HG03571 (cell line): ENCODE data around the gene SERINC5.
"Not testable (repeated sequence)": the region's sequence is repeated elsewhere in the genome, so short reads cannot be mapped to it uniquely, and the experiment has no call there.

Source experiments
- ATAC-seq: cut with Tn5 transposase; IDR thresholded peaks from one replicate; pipeline ENCODE4 v1.9.1; 2021; ENCODE audit not compliant: unreplicated experiment

SERINC5 gene

DNA sequence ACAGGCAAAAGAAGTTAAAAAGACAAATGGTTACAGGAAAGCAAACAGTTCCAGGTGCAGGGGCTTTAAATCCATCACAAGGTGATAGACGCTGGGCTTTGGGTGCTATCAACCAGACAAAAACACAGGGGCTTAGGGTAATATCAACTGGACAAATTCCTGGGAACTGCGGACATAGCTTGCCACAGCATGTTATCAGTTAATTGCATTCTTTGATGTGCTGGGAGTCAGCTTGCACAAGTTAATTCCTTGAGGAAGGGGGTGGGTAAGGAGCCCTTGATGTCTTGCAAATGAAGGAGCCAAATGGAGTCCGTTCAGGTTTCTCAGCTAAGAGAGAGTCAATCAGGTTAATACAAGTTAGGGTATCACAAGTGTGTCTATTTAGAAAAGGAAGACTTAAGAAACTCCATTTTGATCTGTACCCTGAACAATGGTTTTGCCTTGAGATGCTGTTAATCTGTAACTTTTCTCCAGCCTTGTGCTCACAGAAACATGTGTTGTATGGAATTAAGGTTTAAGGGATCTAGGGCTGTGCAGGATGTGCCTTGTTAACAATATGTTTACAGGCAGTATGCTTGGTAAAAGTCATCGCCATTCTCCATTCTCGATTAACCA lies 144.4 kb downstream of the SERINC5 start:
- ATAC-seq, result not testable (repeated sequence)

DNA sequence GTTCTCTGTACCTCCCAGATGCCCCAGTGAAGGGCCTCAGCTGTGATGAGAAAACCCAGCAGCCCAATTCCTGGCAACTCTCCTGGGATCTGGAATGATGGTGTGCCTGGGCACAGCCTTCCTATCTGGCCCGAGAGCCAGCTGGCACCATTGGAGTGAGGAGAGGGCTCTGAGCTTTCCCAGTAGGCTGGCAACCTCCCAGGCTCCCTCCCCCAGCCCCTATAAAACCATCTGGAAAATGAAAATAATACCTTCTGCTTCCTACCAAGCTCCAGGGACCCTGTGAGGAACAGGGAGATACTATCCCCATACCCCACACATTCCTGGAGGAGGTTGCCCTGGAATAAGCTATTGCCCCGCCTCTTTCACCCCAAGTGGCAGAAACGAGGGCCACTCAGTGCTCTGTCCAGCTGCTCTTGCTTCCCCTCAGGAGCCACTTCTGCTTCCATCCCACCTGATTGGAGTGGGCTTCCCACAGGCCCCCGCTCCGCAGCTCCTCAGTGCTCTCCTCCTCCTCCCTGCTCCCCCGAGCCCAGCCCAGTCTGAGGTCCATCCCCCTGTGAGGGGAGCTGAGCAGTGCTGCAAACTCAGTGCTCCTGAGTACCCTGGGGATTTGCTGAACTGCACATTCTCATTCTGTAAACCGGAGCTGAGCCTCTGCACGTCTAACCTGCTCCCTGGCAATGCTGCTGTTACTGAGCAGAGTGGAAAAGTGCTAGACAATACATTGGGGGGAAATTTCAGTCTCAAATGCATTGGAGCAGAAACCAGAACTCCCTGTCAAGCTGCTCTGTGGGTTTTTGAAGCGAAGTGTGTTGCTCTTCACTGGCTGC lies 146.0 kb downstream of the SERINC5 start:
- ATAC-seq, result peak; percentile 66

DNA sequence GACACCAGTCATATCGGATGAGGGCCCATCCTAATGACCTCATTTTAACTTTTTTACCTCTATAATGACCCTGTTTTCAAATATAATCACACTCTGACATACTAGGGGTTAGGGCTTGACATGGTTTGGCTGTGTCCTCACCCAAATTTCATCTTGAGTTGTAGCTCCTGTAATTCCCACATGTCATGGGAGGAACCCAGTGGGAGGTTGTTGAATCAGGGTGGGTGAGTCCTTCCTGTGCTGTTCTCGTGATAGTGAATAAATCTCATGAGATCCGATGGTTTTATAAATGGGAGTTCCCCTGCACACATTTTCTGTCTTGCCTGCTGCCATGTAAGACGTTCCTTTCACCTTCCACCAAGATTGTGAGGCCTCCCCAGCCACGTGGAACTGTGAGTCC lies 148.9 kb downstream of the SERINC5 start:
- no peak for ATAC-seq

DNA sequence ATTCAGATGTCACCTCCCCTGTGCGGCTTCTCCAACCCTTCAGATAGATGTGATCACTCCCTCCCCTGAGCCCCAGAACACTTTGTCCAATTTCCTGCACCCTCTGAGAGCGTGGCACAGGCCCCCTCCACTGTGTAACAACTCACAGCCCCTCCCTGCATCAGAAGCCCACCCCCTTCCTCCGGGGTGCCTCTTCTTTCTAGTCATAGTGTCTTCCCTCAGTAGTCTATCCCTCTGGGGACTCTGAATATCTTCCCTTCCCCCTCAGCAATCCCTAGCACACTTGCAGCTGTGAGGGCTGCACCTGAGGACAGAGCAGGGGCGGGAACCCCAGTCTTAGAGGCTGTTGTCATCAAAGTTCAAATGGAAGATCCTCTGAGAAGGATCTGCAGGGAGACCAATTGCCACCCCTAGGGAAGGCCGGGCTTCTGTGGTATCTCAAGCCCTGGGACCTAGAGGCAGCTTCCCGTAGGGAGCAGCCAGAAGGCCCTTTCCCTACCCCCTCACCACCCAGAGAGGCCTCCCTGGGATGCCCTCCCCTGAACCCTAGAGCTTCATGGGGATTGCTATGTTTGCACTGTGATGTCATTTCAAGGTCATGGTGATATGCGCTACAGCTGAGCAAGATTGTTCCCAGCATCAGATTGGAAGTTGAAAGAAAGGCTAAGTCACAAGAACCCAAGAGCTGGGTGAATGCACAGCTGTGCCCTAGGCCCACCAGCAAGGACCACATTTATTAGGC lies 150.0 kb downstream of the SERINC5 start:
- ATAC-seq, result no peak

DNA sequence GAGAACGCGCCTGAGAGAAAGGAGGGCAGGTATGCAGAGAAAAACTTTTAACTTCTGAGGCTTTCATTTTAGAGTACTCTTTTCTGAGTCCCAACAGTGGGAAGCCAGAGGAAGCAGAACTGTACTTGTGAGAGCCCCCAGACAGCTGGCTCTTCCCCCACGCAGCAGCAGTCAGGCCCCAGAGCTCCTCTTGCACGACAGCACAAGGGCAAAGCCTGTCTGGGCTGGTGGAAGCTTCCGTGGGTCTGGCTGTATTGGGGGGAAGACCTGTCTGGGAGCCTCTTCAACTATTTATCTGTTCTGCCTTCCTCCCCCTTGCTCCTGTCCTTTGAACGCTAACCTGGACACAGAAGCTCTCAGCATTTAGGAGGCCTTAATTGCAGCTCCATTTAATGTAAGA lies 152.5 kb downstream of the SERINC5 start:
- ATAC-seq, result no peak

DNA sequence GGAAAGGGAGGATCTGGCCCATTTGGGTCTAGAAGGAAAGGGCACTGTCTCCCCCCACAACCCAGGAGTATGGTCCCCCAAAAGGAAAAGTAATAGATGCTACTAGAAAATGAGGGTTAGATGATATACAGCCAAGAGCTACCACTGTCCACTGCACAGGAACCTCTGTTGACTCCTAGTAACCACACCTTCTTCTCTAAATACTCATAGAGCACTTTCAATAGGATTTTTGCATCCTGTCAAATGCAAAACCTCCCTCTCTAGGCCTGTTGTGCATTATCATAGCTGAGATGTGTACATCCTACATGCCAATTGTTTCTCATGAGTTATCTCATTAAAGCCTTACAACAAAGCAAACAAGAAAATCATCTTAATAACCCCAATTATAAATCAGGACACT lies 153.9 kb downstream of the SERINC5 start:
- ATAC-seq, result no peak

DNA sequence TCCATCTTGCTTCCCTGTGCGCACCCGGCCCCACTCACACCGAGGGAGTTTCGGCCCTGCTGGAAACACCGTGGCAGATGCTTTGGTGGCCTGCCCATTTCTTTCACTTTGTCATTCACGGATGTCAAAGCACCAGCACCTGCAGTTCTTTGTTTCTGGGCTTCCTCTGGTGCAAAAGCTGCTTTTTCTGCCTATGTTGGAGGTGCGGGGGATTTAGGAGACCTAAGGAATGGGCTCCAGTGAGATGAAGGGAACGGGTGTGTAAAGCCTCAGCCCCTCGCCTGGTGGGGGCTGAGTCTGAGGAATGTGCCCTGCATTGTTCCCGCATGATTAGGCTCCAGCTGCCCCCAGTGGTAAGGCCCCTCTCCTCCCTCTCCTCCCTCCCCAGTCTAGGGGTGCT lies 158.4 kb downstream of the SERINC5 start:
- ATAC-seq, result no peak

DNA sequence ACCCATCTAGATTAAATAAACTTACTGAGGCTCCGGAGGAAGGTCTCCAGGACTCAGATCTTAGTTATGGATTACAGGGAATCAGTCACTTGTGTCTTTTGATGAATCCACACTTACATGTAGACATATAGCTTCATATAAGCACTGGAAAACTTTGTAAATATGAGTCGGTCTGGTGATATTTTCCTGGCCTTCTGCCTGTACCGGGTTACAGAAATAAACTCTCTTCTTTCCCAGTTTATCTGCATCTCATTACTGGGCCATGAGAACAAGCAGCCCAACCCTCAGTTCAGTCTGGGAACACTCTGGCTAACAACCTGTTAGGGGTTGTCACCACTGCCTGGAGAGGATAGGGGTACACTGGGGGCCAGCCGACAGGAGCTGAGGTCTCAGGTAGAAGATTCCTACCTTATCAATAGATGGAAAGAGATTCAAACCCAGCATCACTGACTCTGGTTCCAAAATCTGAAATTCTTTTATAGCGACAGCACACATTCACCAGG lies 161.6 kb downstream of the SERINC5 start:
- no peak for ATAC-seq

DNA sequence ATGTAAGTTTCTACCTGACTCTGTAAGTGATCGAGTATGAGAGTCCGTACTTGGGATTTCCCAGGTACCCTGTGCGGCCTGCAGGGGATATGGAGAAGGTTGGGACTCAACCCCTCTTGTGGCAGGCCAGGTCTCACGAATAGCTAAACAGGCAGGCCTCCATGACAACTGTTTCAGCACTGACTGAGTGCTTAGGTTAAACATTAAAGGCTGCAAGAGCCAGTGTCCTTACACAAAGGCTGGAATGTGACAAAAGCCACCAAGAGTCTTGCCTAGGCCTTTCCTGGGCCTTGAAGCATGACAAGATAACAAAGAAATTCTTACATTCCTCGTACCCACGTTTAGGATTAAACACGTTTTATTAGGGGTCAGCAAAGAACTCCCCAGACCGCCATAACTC lies 162.1 kb downstream of the SERINC5 start:
- ATAC-seq, result no peak

DNA sequence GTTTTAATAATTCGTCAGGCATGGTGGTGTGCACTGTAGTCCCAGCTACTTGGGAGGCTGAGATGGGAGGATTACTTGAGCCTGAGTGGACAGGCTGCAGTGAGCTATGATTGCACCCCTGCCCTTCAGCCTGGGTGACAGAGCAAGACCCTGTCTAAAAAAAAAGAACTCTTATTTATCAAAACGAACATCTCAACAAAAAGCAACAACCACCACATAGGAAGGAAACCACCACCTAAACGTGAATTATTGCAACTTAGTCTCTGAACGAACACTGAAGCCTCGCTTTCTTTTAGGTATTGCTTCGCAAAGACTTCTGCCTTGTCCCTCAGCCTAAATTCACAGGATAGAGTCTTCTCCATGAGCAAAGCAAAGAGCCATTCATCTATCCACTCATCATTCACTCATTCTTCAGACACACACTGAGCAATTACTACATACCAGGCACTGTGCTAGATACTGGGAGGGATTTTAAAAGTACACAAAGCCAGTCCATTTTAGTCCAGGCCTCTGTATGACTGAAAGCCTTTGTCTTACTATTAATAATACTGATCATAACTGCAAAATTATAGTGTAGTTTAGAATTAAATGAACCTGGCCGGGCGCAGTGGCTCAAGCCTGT lies 163.3 kb downstream of the SERINC5 start:
- ATAC-seq, result no peak

DNA sequence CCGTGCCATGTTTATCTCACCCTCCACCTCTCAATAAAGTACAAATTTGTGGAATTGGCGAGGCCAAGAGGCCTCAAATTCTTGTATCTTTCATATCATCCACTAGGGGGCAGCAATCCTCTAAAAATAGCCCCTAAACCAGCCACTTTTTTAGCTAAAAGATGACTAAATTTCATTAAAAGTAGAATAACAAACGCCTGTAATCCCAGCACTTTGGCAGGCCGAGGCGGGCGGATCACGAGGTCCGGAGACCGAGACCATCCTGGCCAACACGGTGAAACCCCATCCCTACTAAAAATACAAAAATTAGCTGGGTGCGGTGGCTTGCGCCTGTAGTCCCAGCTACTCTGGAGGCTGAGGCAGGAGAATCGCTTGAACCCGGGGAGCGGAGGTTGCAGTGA lies 164.1 kb downstream of the SERINC5 start:
- not testable (repeated sequence) for ATAC-seq

DNA sequence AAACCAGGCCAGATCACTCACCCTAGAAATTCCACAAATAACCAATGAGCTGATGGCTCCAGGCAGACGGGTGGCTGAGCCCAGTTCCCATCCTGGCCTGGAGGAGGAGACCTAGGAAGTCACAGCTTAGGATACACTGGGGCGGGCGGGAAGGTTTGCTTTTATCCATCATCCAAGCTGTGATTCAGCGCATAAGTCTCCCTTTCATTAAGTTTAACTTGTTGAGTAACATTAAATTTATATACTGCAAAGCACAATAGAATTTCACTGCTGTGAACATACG lies 165.0 kb downstream of the SERINC5 start:
- ATAC-seq, result no peak

DNA sequence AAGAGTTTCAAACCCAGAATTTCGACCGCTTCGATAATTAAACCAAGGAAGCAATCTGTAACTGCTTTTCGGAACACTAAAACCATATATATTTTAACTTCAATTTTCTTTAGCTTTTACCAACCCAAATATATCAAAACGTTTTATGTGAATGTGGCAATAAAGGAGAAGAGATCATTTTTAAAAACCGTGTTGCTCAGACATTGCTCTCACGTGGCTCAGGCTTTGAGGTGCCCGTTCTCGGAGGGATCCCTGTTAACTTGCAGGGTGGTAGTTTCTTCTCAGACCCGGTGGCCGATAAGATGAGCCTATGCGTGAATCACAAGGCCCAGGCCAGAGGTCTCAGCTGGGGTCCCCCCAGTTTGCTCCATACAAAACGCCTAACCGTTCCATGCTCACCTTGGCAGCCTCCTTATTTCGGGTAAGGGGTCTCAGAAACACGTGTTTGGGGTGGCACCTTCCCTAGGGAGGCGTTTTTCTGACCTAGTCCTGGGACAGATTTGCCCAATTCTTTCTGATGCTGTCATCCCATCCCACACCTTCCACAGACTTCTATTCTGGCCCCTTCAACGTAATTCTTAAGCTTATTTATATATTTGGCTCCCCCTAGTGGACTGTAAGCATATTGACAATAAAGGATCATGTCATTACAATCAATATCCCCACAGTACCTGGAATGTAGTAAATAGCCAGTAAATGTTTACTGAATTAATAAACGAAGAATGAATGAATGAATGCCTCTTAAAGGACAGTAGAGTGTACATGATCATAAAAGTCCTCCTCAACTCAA lies 172.6 kb downstream of the SERINC5 start:
- no peak for ATAC-seq

DNA sequence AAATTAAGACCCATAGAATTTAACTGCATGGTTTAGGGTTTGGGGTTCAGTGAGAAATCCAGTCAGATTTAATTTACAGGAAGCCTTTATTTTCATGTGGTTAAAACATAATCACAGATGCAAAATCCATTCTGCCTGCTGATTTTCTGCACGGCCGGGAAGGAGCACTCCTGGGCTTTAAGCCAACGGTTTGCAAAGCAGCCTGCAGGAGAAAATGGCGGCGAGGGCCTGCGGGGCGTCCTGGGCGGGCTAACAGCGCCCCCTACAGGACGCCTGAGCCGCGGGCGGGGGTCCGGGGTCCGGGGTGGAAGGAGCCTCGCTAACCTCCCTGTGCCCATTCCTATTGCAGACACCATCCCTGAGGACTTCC lies 173.1 kb downstream of the SERINC5 start:
- ATAC-seq, result no peak

DNA sequence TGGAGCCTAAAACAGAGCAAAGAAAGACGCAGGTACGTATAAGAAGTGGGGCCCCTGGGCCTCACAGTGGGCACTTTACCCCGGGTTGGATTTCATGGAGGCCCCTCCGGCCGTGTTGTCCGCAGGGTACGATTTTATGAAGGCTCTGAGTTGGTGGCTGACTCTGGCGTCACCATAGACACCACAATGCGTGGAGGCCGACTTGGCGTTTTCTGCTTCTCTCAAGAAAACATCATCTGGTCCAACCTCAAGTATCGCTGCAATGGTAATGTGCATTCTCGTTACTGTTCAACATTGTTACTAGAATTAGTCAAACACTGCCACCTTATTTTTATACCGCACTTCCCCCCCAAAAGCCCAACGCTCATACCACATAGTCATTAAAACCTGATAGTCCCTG lies 173.6 kb downstream of the SERINC5 start:
- no peak for ATAC-seq

DNA sequence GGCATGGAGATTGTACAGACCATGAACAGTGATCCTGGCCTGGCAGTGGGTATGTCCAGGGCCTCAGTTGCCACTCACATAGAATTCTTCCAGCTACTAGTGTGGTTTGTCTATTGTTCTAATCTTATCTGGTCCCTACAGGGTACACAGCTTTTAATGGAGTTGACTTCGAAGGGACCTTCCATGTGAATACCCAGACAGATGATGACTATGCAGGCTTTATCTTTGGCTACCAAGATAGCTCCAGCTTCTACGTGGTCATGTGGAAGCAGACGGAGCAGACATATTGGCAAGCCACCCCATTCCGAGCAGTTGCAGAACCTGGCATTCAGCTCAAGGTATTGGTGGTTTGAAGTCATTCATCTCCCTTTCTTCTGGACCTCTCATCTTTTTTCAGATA lies 176.9 kb downstream of the SERINC5 start:
- ATAC-seq, result no peak

DNA sequence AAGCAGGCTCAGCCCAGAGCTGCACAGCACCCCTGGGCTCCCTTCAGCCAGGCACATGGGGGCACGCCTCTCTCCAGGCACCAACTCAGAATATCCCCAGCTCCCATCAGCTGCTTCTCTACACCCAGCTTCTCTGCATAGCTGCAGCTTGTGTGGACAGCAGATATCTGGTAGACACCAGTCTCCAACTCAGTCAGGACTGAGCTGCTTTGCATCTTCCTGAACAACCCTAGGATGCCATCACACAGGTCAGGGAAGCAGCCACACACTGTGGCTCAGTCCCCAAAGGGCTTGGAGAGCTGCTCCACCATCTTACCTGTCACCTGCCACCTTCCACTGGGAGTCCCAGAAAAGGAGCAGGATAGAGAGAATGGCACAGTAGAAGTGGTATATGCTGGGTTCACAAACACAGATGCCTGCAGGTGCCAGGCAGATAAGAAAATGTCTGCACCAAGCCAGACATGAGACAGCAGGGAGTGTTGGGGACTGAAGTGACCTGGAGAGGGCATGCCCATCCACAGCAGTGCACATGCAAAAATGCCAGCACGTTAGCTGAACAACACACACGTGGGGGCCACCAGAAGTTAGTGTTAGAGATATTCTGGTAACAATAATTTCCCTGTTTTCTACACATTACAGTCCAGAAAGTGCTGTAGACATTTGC lies 178.7 kb downstream of the SERINC5 start:
- no peak for ATAC-seq

DNA sequence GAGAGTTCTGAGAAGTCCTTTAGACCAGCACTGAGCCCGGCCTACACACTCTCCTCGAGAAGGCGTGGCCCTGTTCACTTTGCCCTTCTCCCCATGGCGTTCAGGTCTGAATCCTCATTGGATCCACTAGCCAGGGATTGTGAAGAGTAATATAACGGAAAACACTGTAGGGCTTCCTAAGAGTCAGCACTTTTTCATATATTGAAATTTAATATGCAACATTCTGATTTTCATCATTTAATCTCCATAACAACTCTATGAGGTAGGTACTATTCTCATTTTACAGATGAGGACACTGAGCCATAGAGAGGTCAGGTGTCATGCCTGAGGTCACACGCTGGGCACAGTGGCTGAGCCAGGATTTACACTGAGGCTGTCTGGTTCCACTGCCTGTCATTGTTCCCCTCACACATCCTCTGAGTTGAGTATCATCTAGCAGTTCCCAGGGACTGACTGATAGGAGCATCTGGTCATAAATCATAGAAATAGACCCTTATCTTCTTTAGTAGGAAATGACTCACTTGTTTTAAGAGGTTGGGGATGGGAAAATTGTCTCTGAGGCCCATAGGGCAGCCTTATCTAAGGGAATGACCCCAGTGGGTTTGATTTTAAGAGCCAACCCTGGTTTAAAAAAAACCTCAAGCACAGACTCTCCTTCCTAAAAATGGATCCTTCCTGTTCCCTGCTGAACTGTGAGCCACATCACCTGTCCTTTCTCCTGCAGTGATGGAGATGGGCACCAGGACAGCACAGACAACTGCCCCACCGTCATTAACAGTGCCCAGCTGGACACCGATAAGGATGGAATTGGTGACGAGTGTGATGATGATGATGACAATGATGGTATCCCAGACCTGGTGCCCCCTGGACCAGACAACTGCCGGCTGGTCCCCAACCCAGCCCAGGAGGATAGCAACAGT lies 179.5 kb downstream of the SERINC5 start:
- no peak for ATAC-seq
